Muscle of leg (tissue), 16 donors: ENCODE data around the gene OR11H1. TPM values are rescaled to one million over a fixed set of nuclear protein-coding genes. Genes with fewer than 3 reads are reported as not detected.
"Not testable (repeated sequence)": the region's sequence is repeated elsewhere in the genome, so short reads cannot be mapped to it uniquely, and the experiment has no call there.

Experiments
- DNase-seq: peaks from one replicate; pipeline ENCODE4 v3.0.0; 2013
- H3K27ac ChIP-seq: one replicate; pipeline ENCODE4 v1.5.1; 2013; ENCODE audit warnings: mild to moderate bottlenecking, low read length, control low read depth
- H3K27me3 ChIP-seq: one replicate; pipeline ENCODE4 v1.6.1; 2013; ENCODE audit warnings: low read length; ENCODE audit not compliant: control insufficient read depth, insufficient read depth
- H3K36me3 ChIP-seq: one replicate; pipeline ENCODE4 v1.6.1; 2013; ENCODE audit warnings: low read length; ENCODE audit not compliant: control insufficient read depth, insufficient read depth
- H3K4me1 ChIP-seq: one replicate; pipeline ENCODE4 v1.6.1; 2013; ENCODE audit warnings: low read length; ENCODE audit not compliant: control insufficient read depth, insufficient read depth
- H3K4me3 ChIP-seq: one replicate; pipeline ENCODE4 v1.5.1; 2013; ENCODE audit warnings: low read length, control low read depth
- H3K9me3 ChIP-seq: replicated peaks from 2 replicates; pipeline ENCODE4 v1.6.1; 2013; ENCODE audit warnings: low read depth, low read length; ENCODE audit not compliant: control insufficient read depth
- WGBS: methylation state at CpG from one replicate; pipeline ENCODE4 v1.1.5; 2013; ENCODE audit warnings: missing lambda C conversion rate; ENCODE audit not compliant: insufficient coverage; 5-methylcytosine and 5-hydroxymethylcytosine counted together
- long read RNA-seq, 11 donors: transcript quantifications; one replicate each; lab custom pipeline, GENCODE V29; 2026
- polyA plus RNA-seq, 8 donors: library from polyadenylated mRNA; unstranded; fragments of 120-200 nt; gene quantifications; one replicate each; pipeline versions ENCODE4 v1.2.1 to v1.2.3, GENCODE V29; 2013; ENCODE audit warnings: inconsistent platforms in 1 of 8, low replicate concordance in 1 of 8; ENCODE audit not compliant: insufficient read length in 8 of 8, insufficient read depth in 1 of 8
- total RNA-seq: library from RNA; stranded (reverse); fragments of 120-200 nt; gene quantifications from one replicate; pipeline ENCODE4 v1.2.4, GENCODE V29; 2013

Gene OR11H1
- total RNA-seq (not detected), polyA plus RNA-seq (not detected)
- long read RNA-seq, donor 1: 0 reads
- long read RNA-seq, donor 2: 0 reads
- long read RNA-seq, donor 3: 0 reads
- long read RNA-seq, donor 4: 0 reads
- long read RNA-seq, donor 5: 0 reads
- long read RNA-seq, donor 6: 0 reads
- long read RNA-seq, donor 7: 0 reads
- long read RNA-seq, donor 8: 0 reads
- long read RNA-seq, donor 9: 0 reads
- long read RNA-seq, donor 10: 0 reads
- long read RNA-seq, donor 11: 0 reads

DNA sequence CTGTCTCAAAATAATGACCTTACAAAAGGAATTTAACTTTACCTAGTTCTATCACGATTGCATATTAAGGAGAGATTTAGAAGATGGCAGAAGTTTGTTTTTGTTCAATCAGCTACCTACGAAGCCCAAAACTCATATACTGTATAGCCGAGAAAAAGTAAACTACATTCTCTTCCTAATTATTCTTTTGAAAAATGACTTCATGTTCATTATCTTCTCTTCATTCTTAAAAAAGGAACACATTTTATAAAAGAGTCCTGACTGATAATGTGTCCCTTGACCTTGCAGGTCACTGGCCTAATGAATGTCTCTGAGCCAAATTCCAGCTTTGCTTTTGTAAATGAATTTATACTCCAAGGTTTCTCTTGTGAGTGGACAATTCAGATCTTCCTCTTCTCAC lies at the start of gene OR11H1:
TSS of gene OR11H1 (plus strand) at position 301 of the 400 bp plus-strand sequence. CDS start at position 301, 0 bp downstream.
- not testable (repeated sequence) for H3K27ac ChIP-seq, H3K4me3 ChIP-seq, DNase-seq, H3K4me1 ChIP-seq, H3K9me3 ChIP-seq, H3K36me3 ChIP-seq, H3K27me3 ChIP-seq
- no CpG with 5 or more reads among the region's 3 CpGs for WGBS

DNA sequence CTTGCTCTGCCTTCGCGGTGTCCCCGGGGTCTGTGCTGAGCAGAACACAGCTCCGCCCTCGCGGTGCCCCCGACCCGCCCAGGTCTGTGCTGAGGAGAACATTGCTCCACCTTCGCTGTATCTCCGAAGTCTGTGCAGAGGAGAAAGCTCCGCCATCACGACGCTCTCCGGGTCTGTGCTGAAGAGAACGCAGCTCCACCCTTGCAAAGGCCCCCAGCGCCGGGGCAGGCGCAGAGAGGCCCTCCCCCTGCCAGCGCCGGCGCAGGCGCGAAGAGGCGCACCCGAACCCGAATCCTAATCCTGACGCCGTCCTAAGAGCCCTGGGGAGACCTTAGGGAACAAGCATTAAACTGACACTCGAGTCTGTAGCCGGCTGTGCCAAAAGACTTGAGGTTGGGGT lies 18.0 kb upstream of the OR11H1 start:
- H3K4me1 ChIP-seq, H3K27me3 ChIP-seq, H3K9me3 ChIP-seq, H3K4me3 ChIP-seq, H3K27ac ChIP-seq, DNase-seq, H3K36me3 ChIP-seq: not testable (repeated sequence)
- no CpG with 5 or more reads among the region's 30 CpGs for WGBS

DNA sequence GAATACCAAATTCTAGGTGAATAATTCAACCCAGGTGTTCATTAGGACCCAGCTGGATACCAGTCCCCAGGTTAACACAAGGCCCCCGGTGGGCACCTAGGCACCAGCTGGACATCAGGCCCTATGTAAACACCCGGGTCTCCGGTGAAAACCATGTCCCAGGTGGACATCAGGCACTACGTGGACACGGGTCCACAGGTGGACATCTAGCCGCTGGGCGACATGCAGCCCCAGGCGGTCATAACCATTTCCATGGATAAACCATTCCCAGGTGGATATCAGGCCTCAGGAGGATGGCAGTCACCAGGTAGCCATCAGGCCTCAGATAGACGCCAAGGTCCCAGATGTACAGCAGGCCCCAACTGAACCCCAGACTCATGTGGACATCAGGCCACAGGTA lies 12.1 kb upstream of the OR11H1 start:
- H3K4me3 ChIP-seq, DNase-seq, H3K36me3 ChIP-seq, H3K27ac ChIP-seq, H3K4me1 ChIP-seq, H3K27me3 ChIP-seq, H3K9me3 ChIP-seq: not testable (repeated sequence)
- WGBS: 93% methylated on average over 6 of the region's 9 CpGs

DNA sequence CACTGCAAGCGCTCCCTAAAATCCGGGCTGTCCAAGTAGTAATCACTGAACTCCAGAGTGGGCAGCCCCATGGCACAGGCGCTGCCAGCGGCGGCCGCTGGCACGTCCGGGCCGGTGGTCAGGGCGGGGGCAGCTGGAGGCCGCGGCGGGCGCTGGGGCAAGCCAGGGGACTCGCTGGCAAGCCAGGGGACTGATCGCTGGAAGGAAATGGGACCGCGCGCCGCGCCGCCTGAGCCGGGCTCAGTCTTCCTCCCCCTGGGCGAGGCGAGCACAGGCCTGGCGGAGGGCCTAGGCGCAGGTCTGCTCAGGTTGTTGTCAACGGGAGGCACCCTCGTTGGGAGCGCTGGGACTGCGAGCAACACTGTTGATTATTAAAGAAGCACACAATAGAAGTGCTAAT lies 25.8 kb downstream of the OR11H1 start:
- H3K4me1 ChIP-seq, H3K36me3 ChIP-seq, DNase-seq, H3K27me3 ChIP-seq, H3K27ac ChIP-seq, H3K4me3 ChIP-seq, H3K9me3 ChIP-seq: not testable (repeated sequence)
- WGBS: no CpG with 5 or more reads among the region's 31 CpGs

DNA sequence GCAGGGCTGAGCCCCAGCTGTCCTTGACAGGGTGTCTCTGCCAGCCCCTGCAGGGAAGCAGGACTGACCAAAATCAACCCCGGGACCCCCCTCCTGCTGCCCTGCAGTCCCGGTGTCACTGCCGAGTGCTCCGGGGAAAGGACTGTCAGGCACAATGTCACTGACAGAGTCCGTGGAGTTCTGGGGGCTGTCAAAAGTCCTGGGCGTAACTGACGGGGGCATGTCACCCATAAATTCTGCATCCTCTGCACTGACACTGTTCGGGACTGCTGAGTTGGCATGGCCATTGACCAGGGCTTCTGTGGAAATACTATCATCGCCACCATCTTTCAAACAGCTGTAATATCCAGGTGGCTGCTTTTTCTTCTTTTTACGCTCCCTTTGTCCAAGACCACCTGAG lies 35.5 kb downstream of the OR11H1 start:
- H3K27ac ChIP-seq, H3K27me3 ChIP-seq, H3K9me3 ChIP-seq, H3K36me3 ChIP-seq, DNase-seq, H3K4me1 ChIP-seq, H3K4me3 ChIP-seq: not testable (repeated sequence)
- 80% methylated on average over 1 of the region's 10 CpGs for WGBS

GRCh38 chr22:15565063-15565462 lies 37.1 kb downstream of the OR11H1 start:
- not testable (repeated sequence) for DNase-seq, H3K4me1 ChIP-seq, H3K9me3 ChIP-seq, H3K27ac ChIP-seq, H3K4me3 ChIP-seq, H3K27me3 ChIP-seq, H3K36me3 ChIP-seq

Other genes starting within 250 kb of the OR11H1 start
- not detected for gene POTEH, start 161.8 kb downstream of the OR11H1 start, total RNA-seq
- gene POTEH, start 161.8 kb downstream of the OR11H1 start, polyA plus RNA-seq: under 1 TPM in 1 of 8 donors, not detected in 7; 0.74 TPM